Keratinocyte (primary cell): Measurements from ENCODE around the gene ECE1.
"Not testable (repeated sequence)": the region's sequence is repeated elsewhere in the genome, so short reads cannot be mapped to it uniquely, and the experiment has no call there.

Experiments
- CTCF ChIP-seq, 3 experiments: IDR thresholded peaks in 1 of 3; conservative IDR thresholded peaks in 1 of 3; optimal IDR thresholded peaks in 1 of 3; 2 replicates in 2 of 3; 3 replicates in 1 of 3; pipeline versions ENCODE3 to v1.5.1; 2011; ENCODE audit warnings: low read length in 3 of 3, mild to moderate bottlenecking in 3 of 3, moderate library complexity in 2 of 3, control low read depth in 1 of 3, inconsistent platforms in 1 of 3; ENCODE audit not compliant: insufficient read depth in 2 of 3; ENCODE audit errors: extremely low read depth in 1 of 3
- EZH2 ChIP-seq: IDR thresholded peaks from one replicate; pipeline ENCODE4 v1.6.1; 2012; ENCODE audit warnings: inconsistent platforms, mild to moderate bottlenecking, low read length, moderate library complexity

GRCh38 chr1:21228224-21228623 is 62.0 kb downstream of the ECE1 start:
- not testable (repeated sequence) for TF ChIP-seq EZH2; CTCF (optimal IDR thresholded peaks at IDR 0.05 in 1 of 3, IDR thresholded peaks at IDR 0.05 in 1 of 3, conservative IDR thresholded peaks at IDR 0.05 in 1 of 3; ENCODE audit: extremely low read depth in 1 of 3, insufficient read depth in 2 of 3, low read length in 3 of 3)
